ENCODE data around the gene ATP2B2.

The ATP2B2 gene

DNA sequence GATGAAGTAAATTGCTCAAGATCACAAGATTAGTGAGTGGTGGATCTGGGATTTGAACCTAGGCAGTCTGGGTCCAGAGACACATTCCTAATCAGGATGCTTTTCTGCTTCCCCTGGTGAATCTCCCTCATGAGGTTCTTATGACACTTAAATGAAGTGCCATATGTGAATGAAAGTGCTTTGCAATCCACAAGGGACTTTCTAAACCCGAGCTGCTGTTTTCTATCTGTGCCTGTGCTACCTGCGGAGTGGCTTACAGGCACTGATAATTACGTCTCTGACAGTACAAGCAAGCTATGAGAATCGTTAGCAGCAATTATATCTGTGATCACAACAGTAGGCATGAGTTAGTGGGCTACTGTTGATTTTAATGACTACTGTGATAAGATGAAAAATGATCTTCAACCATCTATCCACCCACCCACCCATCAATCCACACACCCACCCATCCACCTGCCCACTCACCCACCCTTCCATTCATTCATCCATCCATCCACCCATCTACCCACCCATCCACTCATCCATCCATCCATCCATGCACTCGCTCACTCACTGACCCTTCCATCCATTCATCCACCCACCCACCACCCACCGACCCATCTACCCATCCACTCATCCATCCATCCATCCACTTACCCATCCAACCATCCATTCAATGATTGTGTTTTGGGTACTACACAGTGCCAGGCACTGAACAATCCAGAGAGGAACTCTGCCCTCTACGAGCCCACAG lies 51.8 kb downstream of the ATP2B2 start:
- Histone ChIP-seq H3K9me3 (ENCODE audit: control insufficient read depth in 1 of 2, low read length in 2 of 2) (no peaks in the 10 kb centered on the region), H3K36me3 (ENCODE audit: control insufficient read depth in 1 of 2, insufficient read depth in 2 of 2, low read length in 2 of 2) (no peaks in the 10 kb centered on the region), H3K27ac (ENCODE audit: low read length) (no peak overlapping the region), H3K27me3 (ENCODE audit: low read depth, low read length) (no peaks in the 10 kb centered on the region), H3K4me3 (ENCODE audit: low read depth in 1 of 2, low read length in 2 of 2) (no peak overlapping the region), H3K4me1 (ENCODE audit: control insufficient read depth in 1 of 2, insufficient read depth in 2 of 2, low read length in 2 of 2) (no peaks in the 10 kb centered on the region)

- H3K4me1 ChIP-seq (ENCODE audit: control insufficient read depth in 1 of 2, insufficient read depth in 2 of 2, low read length in 2 of 2), result no peaks in the 10 kb centered on the region
- H3K27me3 ChIP-seq (ENCODE audit: low read depth, low read length), result no peaks in the 10 kb centered on the region
- H3K27ac ChIP-seq (ENCODE audit: low read length), result no peak overlapping the region
- H3K36me3 ChIP-seq (ENCODE audit: control insufficient read depth in 1 of 2, insufficient read depth in 2 of 2, low read length in 2 of 2), result no peaks in the 10 kb centered on the region
- no peak overlapping the region for H3K4me3 ChIP-seq (ENCODE audit: low read depth in 1 of 2, low read length in 2 of 2)
- no peaks in the 10 kb centered on the region for H3K9me3 ChIP-seq (ENCODE audit: control insufficient read depth in 1 of 2, low read length in 2 of 2)
Observed at GRCh38 chr3:10450494-10451440, 54.6 kb downstream of the ATP2B2 start.

- no peak overlapping the region for H3K27ac ChIP-seq (ENCODE audit: low read length)
- no peaks in the 10 kb centered on the region for H3K4me1 ChIP-seq (ENCODE audit: control insufficient read depth in 1 of 2, insufficient read depth in 2 of 2, low read length in 2 of 2)
- no peaks in the 10 kb centered on the region for H3K9me3 ChIP-seq (ENCODE audit: control insufficient read depth in 1 of 2, low read length in 2 of 2)
- H3K4me3 ChIP-seq (ENCODE audit: low read depth in 1 of 2, low read length in 2 of 2), result no peak overlapping the region
- no peaks in the 10 kb centered on the region for H3K27me3 ChIP-seq (ENCODE audit: low read depth, low read length)
- H3K36me3 ChIP-seq (ENCODE audit: control insufficient read depth in 1 of 2, insufficient read depth in 2 of 2, low read length in 2 of 2), result no peaks in the 10 kb centered on the region
Observed at GRCh38 chr3:10449436-10449835, 56.0 kb downstream of the ATP2B2 start.

DNA sequence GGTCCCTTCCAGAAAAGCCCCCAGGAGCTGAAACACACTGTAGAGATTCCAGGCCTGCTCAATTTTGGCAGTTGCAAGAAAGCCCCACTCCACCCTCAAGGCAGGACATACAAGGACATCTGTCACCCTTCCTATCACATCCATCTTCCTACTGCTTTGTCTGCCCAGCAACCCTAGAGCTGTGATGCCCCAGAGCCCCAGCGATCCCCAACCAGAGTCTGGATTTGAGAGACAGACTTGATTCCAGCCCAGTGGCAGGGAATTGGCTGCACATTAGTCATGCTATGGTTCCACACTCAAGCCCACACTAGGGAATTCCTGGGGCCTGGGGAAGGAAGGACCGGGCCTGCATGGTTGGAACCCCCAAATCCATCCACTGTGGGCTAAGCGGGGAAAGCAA lies 56.8 kb downstream of the ATP2B2 start:
- no peak overlapping the region for H3K27ac ChIP-seq (ENCODE audit: low read length)
- H3K4me3 ChIP-seq (ENCODE audit: low read depth in 1 of 2, low read length in 2 of 2), result no peak overlapping the region
- no peaks in the 10 kb centered on the region for H3K9me3 ChIP-seq (ENCODE audit: control insufficient read depth in 1 of 2, low read length in 2 of 2)
- no peaks in the 10 kb centered on the region for H3K27me3 ChIP-seq (ENCODE audit: low read depth, low read length)
- no peaks in the 10 kb centered on the region for H3K36me3 ChIP-seq (ENCODE audit: control insufficient read depth in 1 of 2, insufficient read depth in 2 of 2, low read length in 2 of 2)
- no peaks in the 10 kb centered on the region for H3K4me1 ChIP-seq (ENCODE audit: control insufficient read depth in 1 of 2, insufficient read depth in 2 of 2, low read length in 2 of 2)

DNA sequence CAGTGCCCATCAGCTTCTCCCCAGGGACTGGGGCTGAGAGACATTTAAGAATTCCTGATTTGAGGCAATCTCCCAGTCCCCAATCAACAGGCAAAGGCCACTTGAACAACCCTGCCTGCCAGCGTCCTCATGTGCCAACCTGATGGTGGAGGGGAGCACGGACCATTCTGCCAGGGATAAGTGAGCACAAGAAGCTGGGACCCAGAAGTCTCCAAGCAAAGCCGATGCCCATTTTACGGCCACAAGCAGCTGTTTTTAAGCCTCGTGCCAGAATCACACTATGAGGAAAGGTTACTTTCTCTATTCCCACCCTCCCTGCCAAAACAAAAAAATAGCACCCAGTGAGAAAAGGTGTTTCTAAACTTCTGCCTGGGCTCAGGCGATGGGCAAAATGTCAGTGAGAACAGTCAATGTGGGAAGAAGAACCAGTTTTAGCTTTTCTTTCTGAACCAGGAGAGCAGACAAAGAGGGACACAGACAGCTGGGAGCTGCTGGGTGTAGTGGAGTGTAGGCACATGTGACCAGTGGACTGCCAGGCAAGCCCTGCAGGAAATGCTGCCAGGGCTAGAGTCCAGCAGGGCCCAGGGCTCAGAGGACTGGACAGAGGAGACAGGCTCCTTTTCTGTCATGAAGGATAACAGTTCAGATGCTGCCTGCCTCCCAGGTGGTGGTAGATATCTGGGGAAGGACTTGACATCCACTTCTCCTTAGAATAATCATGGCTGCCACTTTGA lies 57.7 kb downstream of the ATP2B2 start:
- H3K4me1 ChIP-seq (ENCODE audit: control insufficient read depth in 1 of 2, insufficient read depth in 2 of 2, low read length in 2 of 2), result no peaks in the 10 kb centered on the region
- no peak overlapping the region for H3K27ac ChIP-seq (ENCODE audit: low read length)
- H3K9me3 ChIP-seq (ENCODE audit: control insufficient read depth in 1 of 2, low read length in 2 of 2), result no peaks in the 10 kb centered on the region
- no peaks in the 10 kb centered on the region for H3K27me3 ChIP-seq (ENCODE audit: low read depth, low read length)
- no peak overlapping the region for H3K4me3 ChIP-seq (ENCODE audit: low read depth in 1 of 2, low read length in 2 of 2)
- H3K36me3 ChIP-seq (ENCODE audit: control insufficient read depth in 1 of 2, insufficient read depth in 2 of 2, low read length in 2 of 2), result no peaks in the 10 kb centered on the region

- no peaks in the 10 kb centered on the region for H3K36me3 ChIP-seq (ENCODE audit: control insufficient read depth in 1 of 2, insufficient read depth in 2 of 2, low read length in 2 of 2)
- no peak overlapping the region for H3K27ac ChIP-seq (ENCODE audit: low read length)
- no peaks in the 10 kb centered on the region for H3K4me1 ChIP-seq (ENCODE audit: control insufficient read depth in 1 of 2, insufficient read depth in 2 of 2, low read length in 2 of 2)
- H3K9me3 ChIP-seq (ENCODE audit: control insufficient read depth in 1 of 2, low read length in 2 of 2), result no peaks in the 10 kb centered on the region
- H3K4me3 ChIP-seq (ENCODE audit: low read depth in 1 of 2, low read length in 2 of 2), result no peak overlapping the region
- no peaks in the 10 kb centered on the region for H3K27me3 ChIP-seq (ENCODE audit: low read depth, low read length)
Observed at GRCh38 chr3:10447110-10447509, 58.3 kb downstream of the ATP2B2 start.

DNA sequence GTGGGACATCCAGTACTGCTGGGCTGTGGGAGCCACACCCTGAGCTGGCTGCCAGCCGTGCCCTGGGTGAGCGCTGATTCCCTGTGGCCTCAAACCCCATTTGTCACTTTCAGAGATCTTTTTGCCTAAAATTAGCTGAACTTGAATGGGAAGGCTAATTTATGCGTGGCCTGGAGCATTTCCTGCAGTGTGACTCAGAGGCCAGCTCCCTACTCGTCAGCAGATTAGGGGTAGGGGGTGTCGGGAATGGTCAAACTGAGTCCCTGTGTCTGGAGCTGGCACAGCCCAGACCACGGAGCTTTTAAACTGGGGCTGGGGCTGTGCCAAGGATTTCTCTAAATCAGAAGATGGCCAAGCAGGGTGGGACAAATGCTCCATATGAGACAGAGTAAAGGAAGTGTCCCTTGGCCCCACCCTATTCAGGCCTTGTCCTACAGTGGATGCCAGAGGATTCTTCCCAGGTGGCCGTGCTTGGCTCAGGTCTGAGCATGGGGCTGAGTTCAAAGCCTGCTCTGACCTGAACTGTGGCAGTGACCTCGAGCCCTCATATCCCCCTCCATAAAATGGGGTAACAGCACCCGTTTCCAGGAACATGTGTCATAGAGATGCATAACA lies 59.7 kb downstream of the ATP2B2 start:
- Histone ChIP-seq H3K4me1 (ENCODE audit: control insufficient read depth in 1 of 2, insufficient read depth in 2 of 2, low read length in 2 of 2) (no peaks in the 10 kb centered on the region), H3K9me3 (ENCODE audit: control insufficient read depth in 1 of 2, low read length in 2 of 2) (no peaks in the 10 kb centered on the region), H3K36me3 (ENCODE audit: control insufficient read depth in 1 of 2, insufficient read depth in 2 of 2, low read length in 2 of 2) (no peaks in the 10 kb centered on the region), H3K4me3 (ENCODE audit: low read depth in 1 of 2, low read length in 2 of 2) (no peak overlapping the region), H3K27me3 (ENCODE audit: low read depth, low read length) (no peaks in the 10 kb centered on the region), H3K27ac (ENCODE audit: low read length) (no peak overlapping the region)

DNA sequence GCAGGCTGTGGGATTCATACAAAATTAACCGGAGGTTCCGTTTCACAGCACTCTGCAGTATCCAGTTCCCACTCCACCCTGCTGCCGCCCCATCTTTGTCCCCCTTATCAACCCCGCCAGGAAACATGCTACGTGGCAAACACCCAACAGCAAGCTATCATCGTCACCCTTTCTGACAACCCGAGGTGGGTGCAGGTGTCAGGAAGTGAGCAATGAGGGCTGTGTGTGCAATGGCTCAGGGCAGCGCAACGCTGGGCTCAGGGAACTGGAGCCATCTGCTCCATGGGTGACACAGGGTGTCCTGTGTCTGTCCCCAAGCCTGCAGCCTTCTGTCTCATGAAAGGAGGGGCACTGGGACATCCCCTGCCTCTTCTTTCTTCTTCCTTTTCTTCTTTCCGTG lies 60.9 kb downstream of the ATP2B2 start:
- Histone ChIP-seq H3K9me3 (ENCODE audit: control insufficient read depth in 1 of 2, low read length in 2 of 2) (no peaks in the 10 kb centered on the region), H3K4me1 (ENCODE audit: control insufficient read depth in 1 of 2, insufficient read depth in 2 of 2, low read length in 2 of 2) (no peaks in the 10 kb centered on the region), H3K4me3 (ENCODE audit: low read depth in 1 of 2, low read length in 2 of 2) (no peak overlapping the region), H3K27me3 (ENCODE audit: low read depth, low read length) (no peaks in the 10 kb centered on the region), H3K27ac (ENCODE audit: low read length) (no peak overlapping the region), H3K36me3 (ENCODE audit: control insufficient read depth in 1 of 2, insufficient read depth in 2 of 2, low read length in 2 of 2) (no peaks in the 10 kb centered on the region)

DNA sequence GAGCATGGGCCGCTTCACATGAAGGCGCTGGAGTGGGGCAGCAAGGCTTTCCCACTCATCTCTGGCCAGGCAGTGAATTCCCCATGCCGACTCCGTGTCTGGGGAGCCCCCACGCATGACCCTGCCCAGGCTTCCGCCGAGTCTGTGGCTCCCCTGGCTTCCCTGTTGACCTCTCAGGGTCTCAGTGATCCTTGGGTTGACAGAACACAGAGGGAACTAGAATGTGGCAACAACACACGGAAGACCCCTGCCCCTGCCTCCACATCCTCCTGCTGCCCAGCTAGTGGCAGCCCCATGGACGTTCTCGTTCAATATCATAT lies 61.3 kb downstream of the ATP2B2 start:
- H3K36me3 ChIP-seq (ENCODE audit: control insufficient read depth in 1 of 2, insufficient read depth in 2 of 2, low read length in 2 of 2), result no peaks in the 10 kb centered on the region
- H3K4me1 ChIP-seq (ENCODE audit: control insufficient read depth in 1 of 2, insufficient read depth in 2 of 2, low read length in 2 of 2), result no peaks in the 10 kb centered on the region
- no peaks in the 10 kb centered on the region for H3K9me3 ChIP-seq (ENCODE audit: control insufficient read depth in 1 of 2, low read length in 2 of 2)
- H3K27me3 ChIP-seq (ENCODE audit: low read depth, low read length), result no peaks in the 10 kb centered on the region
- no peak overlapping the region for H3K27ac ChIP-seq (ENCODE audit: low read length)
- no peak overlapping the region for H3K4me3 ChIP-seq (ENCODE audit: low read depth in 1 of 2, low read length in 2 of 2)

DNA sequence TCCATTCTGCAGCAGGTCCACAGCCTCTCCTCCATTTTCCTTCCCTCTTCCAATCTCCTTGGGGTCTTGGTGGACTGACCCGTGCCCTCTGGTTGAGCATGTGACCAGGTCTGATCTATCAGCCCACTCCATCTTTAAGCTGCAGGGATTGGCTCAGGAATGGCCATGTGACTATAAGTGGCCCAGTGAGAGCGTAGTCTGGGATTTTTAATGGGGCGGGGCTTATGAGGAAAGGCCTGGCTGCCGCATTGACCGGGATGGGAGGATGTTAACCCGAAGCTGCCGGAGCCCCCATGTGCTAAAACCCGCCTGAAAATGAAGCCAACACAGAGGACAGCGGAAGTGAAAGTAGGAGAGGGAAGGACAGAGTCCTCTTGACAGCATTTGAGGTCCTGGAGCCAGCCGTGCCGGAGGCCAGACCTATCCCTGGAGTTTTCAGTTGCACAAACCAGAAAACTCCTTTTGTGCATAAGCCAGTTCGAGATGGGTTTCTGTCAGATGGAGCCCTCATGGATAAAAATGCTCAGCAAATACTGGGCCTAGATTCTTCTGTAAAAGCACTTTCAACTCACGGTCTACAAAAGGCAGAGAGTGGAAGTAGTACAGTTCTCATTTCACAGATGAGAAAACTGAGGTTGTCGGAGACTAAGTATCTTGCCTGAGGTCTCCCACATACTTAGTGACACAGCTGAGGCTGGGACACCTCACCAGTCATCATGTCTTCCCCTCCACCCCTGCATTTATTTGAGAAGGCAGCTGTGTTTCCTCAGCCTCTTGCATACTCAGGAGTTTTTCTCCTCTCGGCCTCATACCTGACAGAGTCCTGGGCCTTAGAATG lies 61.9 kb downstream of the ATP2B2 start:
- Histone ChIP-seq H3K9me3 (ENCODE audit: control insufficient read depth in 1 of 2, low read length in 2 of 2) (no peaks in the 10 kb centered on the region), H3K27me3 (ENCODE audit: low read depth, low read length) (no peaks in the 10 kb centered on the region), H3K36me3 (ENCODE audit: control insufficient read depth in 1 of 2, insufficient read depth in 2 of 2, low read length in 2 of 2) (no peaks in the 10 kb centered on the region), H3K4me1 (ENCODE audit: control insufficient read depth in 1 of 2, insufficient read depth in 2 of 2, low read length in 2 of 2) (no peaks in the 10 kb centered on the region), H3K4me3 (ENCODE audit: low read depth in 1 of 2, low read length in 2 of 2) (no peak overlapping the region), H3K27ac (ENCODE audit: low read length) (no peak overlapping the region)
